Measurements from ENCODE around the gene FGF9. TPM values are rescaled to one million over a fixed set of nuclear protein-coding genes. Genes with fewer than 3 reads are reported as not detected.
A peak's percentile ranks its signal among the peaks of the same experiment; 100 is the strongest.

FGF9 gene
- total RNA-seq, result 1 to 10 TPM in 1 of 5 donors, under 1 TPM in 2, not detected in 2; 0.14 to 2.2 (median 0.29) TPM
- under 1 TPM; 0.20 to 0.61 (median 0.25) TPM for polyA plus RNA-seq
- long read RNA-seq, donor 1, full-length matches to known transcripts, result 2 of 2 reads
- long read RNA-seq, donor 1, partial matches to known transcripts, result 0 of 2 reads
- long read RNA-seq, donor 1, other reads (novel, unspliced or antisense), result 0 of 2 reads
- long read RNA-seq, donor 2, full-length matches to known transcripts, result 1 of 1 reads
- long read RNA-seq, donor 2, partial matches to known transcripts, result 0 of 1 reads
- long read RNA-seq, donor 2, other reads (novel, unspliced or antisense), result 0 of 1 reads
- long read RNA-seq, donor 3, result 0 reads
- long read RNA-seq, donor 4, result 0 reads
- long read RNA-seq, donor 5, full-length matches to known transcripts, result 1 of 1 reads
- long read RNA-seq, donor 5, partial matches to known transcripts, result 0 of 1 reads
- long read RNA-seq, donor 5, other reads (novel, unspliced or antisense), result 0 of 1 reads
- long read RNA-seq, donor 6, full-length matches to known transcripts, result 3 of 3 reads
- long read RNA-seq, donor 6, partial matches to known transcripts, result 0 of 3 reads
- long read RNA-seq, donor 6, other reads (novel, unspliced or antisense), result 0 of 3 reads
- long read RNA-seq, donor 7, full-length matches to known transcripts, result 1 of 1 reads
- long read RNA-seq, donor 7, partial matches to known transcripts, result 0 of 1 reads
- long read RNA-seq, donor 7, other reads (novel, unspliced or antisense), result 0 of 1 reads
- long read RNA-seq, donor 8, full-length matches to known transcripts, result 1 of 1 reads
- long read RNA-seq, donor 8, partial matches to known transcripts, result 0 of 1 reads
- long read RNA-seq, donor 8, other reads (novel, unspliced or antisense), result 0 of 1 reads
- long read RNA-seq, donor 9, result 0 reads
- long read RNA-seq, donor 10, full-length matches to known transcripts, result 1 of 1 reads
- long read RNA-seq, donor 10, partial matches to known transcripts, result 0 of 1 reads
- long read RNA-seq, donor 10, other reads (novel, unspliced or antisense), result 0 of 1 reads

DNA sequence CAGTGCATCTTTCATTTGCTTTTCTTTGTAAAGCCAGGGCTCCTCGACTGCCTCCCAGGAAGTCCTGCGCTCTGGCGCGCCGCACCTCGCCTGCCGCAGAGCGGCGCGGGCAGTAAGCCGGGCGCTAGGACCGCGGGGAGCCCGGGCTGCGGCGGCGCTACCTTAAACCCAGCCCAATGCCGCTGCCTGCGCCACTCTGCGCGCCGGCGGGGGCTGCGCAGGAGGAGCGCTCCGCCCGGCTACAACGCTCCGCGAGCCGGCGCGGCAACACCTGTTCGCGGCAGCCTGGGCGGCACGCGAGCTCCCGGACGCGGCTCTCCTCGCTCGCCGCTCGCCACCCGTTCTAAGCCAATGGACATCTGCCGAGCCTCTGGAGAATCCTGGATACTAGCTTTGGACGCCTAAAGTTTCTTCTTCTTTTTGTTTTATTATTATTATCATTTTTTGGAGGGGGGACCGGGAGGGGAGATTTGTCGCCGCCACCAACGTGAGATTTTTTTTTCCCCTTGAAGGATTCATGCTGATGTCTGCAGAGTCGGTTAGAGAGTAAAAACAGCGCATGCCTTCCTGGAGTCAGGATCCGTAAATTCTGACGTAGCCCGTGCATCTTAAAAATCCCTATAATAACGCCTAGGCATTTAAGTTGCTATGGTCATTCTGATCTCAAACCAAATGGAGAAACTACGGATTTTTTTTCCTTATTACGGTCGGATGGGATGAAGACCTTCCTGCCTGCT is at the start of gene FGF9:
FGF9 (plus strand) TSS at position 191 of the 737 bp plus-strand sequence. CDS start 840 bp downstream, outside the sequence.
- peak within 1 kb of the TSS in 4 of 5 donors; percentile 43 to 71 (median 57) for H3K27ac ChIP-seq
- peaks cover 3 to 92% (median 56%) of the 10 kb centered on the region in 3 donors for H3K27me3 ChIP-seq
- peak within 1 kb of the TSS; percentile 56 to 91 (median 72) for H3K4me3 ChIP-seq
- 0 to 1% (median 0%) methylated on average over 57 to 62 of the region's 62 CpGs for WGBS, 5 donors
- TF ChIP-seq POLR2AphosphoS5 (IDR thresholded peaks at IDR 0.05), result peak in 2 of 3 donors; percentile 76 to 80
- no peak for TF ChIP-seq EP300 (IDR thresholded peaks at IDR 0.05)
- TF ChIP-seq, protein P1, sequence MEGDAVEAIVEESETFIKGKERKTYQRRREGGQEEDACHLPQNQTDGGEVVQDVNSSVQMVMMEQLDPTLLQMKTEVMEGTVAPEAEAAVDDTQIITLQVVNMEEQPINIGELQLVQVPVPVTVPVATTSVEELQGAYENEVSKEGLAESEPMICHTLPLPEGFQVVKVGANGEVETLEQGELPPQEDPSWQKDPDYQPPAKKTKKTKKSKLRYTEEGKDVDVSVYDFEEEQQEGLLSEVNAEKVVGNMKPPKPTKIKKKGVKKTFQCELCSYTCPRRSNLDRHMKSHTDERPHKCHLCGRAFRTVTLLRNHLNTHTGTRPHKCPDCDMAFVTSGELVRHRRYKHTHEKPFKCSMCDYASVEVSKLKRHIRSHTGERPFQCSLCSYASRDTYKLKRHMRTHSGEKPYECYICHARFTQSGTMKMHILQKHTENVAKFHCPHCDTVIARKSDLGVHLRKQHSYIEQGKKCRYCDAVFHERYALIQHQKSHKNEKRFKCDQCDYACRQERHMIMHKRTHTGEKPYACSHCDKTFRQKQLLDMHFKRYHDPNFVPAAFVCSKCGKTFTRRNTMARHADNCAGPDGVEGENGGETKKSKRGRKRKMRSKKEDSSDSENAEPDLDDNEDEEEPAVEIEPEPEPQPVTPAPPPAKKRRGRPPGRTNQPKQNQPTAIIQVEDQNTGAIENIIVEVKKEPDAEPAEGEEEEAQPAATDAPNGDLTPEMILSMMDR (IDR thresholded peaks at IDR 0.05), result no peak
- no peak for TF ChIP-seq POLR2A (IDR thresholded peaks at IDR 0.05)
- DNase-seq, result peak; percentile 86 to 96
- intact Hi-C loops (cut with DNase I; ENCODE audit: low total_unique reads), result no loop called here
- H3K36me3 ChIP-seq, result no peaks in the 10 kb centered on the region
- peaks cover 52 to 75% (median 71%) of the 10 kb centered on the region in 4 donors for H3K4me1 ChIP-seq
- H3K9me3 ChIP-seq, result no peaks in the 10 kb centered on the region

DNA sequence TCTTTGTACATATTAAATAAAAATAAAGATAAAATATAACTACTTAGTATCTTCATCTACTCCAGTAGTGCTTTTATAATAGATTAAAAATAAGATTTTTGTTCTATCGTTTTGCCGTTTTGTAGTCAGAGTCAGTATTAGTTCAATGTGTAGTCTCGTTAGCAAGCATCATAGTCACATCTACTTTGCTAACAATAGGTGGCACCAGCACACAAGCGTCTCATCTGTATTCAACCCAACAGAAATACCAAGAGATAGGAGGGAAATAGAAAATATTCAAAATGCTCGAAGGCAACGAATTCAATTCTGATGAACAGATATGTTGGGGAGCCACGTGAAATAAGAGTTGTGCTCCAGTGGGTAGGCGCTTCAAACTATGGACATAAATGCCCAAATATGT is 45.5 kb upstream of the FGF9 start:
- WGBS, 5 donors, result 35 to 42% (median 40%) methylated on average over 8 of the region's 8 CpGs
- Histone ChIP-seq H3K4me3 (no peak overlapping the region), H3K36me3 (no peaks in the 10 kb centered on the region), H3K27me3 (no peaks in the 10 kb centered on the region), H3K27ac (no peak overlapping the region), H3K9me3 (no peaks in the 10 kb centered on the region), H3K4me1 (no peaks in the 10 kb centered on the region)
- TF ChIP-seq, protein P1 (IDR thresholded peaks at IDR 0.05), result peak in 2 of 7 experiments; percentile 21 to 34
- TF ChIP-seq EP300 (IDR thresholded peaks at IDR 0.05), result no peak
- DNase-seq, result peak in 1 of 2 donors; percentile 72
- intact Hi-C loops (cut with DNase I; ENCODE audit: low total_unique reads), result no loop called here

DNA sequence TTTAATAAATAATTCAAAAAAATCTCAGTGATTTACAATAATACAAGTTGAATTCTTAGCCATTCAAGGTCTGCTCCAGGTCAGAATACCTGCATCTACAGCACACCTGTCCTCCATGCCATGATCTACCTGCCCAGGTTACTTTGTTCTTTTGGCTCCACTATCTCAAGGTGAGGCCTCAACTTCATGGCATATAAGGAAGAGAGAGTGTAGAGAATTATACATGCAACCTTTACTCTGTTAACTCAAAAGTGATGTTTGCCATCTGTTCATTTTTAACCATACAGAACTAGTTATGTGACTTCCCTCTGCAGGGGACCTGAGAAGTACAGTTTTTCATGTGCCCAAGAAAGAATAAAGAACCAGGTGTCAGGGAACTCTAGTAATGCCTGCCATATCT is 38.7 kb upstream of the FGF9 start:
- no peak overlapping the region for H3K27ac ChIP-seq
- no peak overlapping the region for H3K4me3 ChIP-seq
- intact Hi-C loops (cut with DNase I; ENCODE audit: low total_unique reads), result no loop called here
- TF ChIP-seq POLR2A (IDR thresholded peaks at IDR 0.05) (no peak), EP300 (IDR thresholded peaks at IDR 0.05) (no peak), POLR2AphosphoS5 (IDR thresholded peaks at IDR 0.05) (no peak)
- TF ChIP-seq, protein P1 (IDR thresholded peaks at IDR 0.05), result no peak
- no peaks in the 10 kb centered on the region for H3K36me3 ChIP-seq
- H3K9me3 ChIP-seq, result no peaks in the 10 kb centered on the region
- DNase-seq, result no peak
- H3K4me1 ChIP-seq, result no peaks in the 10 kb centered on the region
- H3K27me3 ChIP-seq, result peaks cover 0 to 10% (median 0%) of the 10 kb centered on the region in 3 donors

Data from stomach (tissue), 19 donors.